Stimulated activated CD8-positive, alpha-beta memory T cell treated with anti-CD3 and anti-CD28 coated beads, Interleukin-15, amount 100 ng/mL, for 24 hours (primary cell): ENCODE data around the gene SCN4B.

Experiments
- DNase-seq: peaks from one replicate; pipeline ENCODE4 v3.0.0-alpha.2; 2020; ENCODE audit warnings: low read depth

SCN4B gene

GRCh38 chr11:118129471-118130172, 23.0 kb downstream of the SCN4B start:
- DNase-seq = no peak

DNA sequence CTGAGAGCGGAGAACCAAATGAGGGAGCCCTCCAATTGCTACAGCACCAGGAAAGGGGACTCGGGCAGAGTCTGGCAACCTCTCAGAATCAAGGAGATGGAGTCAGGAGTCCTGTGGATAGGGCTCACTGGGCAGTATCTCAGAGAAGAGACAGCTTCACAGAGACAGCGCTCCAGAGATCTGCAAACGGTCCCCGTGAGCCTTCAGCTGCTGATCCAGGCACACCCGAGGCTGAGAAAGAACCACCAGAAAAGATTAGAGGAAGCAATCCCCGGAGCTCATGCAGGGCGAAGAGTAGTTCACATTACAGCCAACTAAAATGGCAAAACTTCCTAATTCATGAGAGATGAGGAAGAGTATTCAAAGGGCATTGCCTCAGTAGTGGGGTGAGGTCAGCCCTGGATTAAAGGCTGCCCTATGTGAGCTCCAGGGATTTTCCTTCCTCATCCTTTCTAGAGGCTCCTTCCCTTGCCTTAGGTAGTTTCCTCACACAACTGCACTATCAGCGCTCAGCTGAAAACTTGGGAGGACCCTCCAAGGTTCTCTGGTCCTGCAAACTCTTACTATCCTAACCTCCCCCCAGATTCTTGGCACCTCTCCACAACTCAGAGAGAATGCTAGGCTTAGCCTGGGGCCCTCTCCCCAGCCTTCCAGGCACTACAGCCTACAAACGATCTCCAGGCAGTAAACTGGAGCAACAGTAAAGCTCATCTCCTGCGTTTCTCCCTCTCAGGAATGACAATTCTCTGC, 23.7 kb downstream of the SCN4B start:
- DNase-seq = no peak

DNA sequence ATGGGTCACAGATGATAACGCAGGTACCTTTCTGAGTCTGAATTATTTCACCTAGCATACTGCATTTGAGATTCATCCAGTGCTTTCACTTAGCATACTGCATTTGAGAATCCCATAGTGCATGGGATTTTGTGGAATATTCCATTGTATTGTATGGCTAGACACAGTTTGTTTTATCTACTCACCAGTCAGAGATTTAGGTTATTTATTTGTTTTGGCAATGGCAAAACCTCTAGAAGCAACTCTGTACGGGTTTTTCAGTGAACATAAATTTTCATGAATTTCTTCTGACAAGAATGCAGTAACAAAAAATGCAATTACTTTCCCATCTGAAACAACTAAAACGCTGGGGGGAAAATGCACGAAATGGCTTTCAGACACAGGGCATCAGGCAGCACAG, 24.3 kb downstream of the SCN4B start:
- no peak for DNase-seq

DNA sequence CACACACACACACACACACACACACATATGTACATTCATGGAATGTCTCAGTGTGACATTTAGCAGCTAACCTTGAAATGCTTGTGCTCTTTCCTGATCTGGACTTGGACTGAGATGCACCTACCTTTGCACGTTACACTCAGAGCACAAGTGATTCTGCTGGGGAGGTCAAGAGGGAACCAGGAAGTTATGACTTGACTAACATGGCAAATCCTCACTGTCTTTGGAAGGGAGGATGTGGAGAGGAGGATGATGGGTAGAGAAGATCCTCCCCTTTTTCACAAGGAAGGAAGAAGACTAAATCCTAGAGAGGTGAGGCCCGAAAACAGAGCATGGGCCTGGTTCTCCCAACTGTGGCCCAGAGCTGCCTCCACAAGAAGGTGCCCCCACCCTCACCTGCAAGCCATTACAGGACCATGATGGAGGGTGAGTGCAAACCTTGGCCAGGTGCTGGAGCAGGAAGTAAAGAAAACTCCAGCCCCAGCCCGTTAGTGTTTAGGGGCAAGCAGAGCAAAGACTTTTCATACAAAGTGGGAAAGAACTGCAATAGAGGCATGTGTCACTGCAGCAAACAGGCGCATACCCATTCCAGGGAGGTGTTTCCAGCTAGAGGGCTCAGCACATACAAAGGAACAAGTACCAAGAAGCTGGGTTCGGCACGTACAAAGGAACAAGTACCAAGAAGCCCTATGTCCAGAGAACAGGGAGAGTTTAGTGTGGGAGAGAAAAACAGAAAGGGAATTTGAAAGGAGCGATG, 26.4 kb downstream of the SCN4B start:
- DNase-seq = no peak

DNA sequence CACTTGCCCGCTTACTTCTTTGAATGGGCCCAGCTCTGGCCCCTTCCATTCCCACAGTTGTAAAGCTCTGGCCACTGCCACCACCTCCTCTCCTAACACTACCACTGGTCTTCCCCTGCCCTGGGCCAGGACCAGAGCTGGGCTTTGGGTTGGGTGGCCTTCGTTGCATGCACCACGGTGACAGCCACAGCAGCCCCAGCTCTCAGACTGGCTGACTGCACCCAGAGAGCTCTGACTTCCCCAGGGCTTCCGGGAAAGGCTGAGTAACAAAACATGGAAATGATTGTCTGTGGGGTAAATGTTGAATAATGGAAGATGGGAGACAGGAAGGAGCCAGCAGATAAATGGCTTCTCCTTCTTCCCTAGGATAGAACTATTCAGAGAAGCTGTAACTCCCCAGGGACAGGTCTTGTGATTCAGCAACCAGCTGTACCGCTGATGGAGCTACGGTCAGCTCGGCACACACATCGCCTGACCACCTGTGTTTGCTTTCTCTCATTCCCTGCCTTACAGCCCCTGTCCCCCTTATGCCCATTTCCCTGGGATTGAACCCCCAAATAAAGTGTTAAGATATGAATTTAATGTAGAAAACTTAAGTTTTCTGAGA, 27.6 kb downstream of the SCN4B start:
- DNase-seq = no peak

GRCh38 chr11:118120793-118121192, 31.8 kb downstream of the SCN4B start:
- no peak for DNase-seq

DNA sequence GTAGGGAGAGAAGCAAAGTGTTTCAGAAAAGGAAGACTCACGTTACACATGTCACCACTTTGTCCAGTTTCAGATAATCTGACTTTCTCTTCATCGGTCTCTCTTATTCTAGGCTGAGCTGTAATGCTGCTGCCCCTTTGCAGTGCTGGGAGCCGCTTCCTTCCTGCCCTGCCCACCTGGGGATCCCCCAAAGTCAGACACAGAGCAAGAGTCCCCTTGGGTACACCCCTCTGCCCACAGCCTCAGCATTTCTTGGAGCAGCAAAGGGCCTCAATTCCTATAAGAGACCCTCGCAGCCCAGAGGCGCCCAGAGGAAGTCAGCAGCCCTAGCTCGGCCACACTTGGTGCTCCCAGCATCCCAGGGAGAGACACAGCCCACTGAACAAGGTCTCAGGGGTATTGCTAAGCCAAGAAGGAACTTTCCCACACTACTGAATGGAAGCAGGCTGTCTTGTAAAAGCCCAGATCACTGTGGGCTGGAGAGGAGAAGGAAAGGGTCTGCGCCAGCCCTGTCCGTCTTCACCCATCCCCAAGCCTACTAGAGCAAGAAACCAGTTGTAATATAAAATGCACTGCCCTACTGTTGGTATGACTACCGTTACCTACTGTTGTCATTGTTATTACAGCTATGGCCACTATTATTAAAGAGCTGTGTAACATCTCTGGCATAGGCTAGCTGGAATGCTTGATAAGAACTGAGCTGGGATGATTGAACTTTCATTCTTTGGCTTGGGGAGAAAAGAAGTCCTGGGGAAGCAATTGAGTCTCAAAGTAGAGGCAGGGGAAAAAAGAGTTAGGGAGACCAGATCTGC, 34.6 kb downstream of the SCN4B start:
- no peak for DNase-seq

DNA sequence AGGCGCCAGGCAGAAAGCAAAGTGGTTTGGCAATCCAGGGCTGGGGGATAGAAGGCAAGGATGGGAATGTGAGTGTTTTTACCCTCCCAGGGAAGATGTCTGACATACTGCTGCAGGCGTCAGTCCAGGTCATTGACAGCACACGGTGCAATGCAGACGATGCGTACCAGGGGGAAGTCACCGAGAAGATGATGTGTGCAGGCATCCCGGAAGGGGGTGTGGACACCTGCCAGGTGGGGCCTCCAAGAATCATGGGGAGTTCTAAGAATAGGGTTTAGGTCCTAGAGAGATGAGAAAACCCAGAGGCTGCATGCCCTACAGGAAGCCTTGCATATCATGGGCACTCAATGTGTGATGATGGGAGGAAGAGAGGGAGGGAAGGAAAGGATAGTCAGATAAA, 37.6 kb downstream of the SCN4B start:
- no peak for DNase-seq

DNA sequence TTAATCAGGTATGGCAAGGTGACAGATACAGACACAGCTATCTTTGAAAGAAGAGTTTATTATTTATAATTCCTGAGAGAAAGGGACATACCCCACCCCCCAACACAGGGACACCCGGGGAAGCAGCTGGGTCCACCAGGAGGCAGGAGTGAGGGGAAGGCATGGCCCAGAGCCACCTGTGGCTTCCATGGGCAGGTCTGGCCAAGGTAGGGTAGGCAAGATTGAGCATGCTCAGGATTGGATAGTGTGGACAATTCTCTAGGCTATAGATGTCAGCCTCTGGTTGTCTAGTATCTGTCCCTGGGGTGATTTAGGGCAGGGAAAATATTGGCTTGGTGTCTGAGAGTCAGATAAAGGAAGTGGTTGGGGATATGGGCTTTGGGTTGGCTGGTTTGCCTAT, 38.4 kb downstream of the SCN4B start:
- DNase-seq = no peak

DNA sequence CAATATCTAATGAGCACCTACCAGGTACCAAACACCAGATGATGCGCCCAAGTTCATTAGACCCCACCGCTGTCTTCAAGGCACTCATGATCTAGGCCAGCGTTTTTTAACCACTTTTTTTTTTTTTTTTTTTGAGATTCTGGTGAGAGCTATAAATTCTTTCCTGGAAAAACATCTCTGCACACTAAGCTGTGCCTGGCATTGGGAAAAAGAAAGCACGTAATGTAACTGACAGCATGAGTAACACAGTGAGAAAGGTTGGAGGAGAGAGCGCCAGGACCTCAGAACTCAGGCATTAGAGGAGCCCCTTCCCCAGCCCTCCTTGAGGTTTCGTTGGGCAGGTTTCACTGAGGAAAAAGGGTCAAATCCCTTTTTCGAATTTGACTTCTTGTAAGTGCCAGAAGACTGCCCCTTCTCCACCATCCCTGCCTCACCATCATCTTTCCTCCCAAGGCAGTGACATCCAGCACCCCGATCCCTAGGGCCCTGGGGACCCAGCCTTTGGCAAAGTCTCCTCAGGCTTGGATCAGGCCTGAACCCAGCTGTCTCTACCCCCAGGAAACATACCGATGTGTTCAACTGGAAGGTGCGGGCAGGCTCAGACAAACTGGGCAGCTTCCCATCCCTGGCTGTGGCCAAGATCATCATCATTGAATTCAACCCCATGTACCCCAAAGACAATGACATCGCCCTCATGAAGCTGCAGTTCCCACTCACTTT, 39.8 kb downstream of the SCN4B start:
- DNase-seq = no peak

GRCh38 chr11:118111744-118112035, 40.9 kb downstream of the SCN4B start:
- DNase-seq = no peak

DNA sequence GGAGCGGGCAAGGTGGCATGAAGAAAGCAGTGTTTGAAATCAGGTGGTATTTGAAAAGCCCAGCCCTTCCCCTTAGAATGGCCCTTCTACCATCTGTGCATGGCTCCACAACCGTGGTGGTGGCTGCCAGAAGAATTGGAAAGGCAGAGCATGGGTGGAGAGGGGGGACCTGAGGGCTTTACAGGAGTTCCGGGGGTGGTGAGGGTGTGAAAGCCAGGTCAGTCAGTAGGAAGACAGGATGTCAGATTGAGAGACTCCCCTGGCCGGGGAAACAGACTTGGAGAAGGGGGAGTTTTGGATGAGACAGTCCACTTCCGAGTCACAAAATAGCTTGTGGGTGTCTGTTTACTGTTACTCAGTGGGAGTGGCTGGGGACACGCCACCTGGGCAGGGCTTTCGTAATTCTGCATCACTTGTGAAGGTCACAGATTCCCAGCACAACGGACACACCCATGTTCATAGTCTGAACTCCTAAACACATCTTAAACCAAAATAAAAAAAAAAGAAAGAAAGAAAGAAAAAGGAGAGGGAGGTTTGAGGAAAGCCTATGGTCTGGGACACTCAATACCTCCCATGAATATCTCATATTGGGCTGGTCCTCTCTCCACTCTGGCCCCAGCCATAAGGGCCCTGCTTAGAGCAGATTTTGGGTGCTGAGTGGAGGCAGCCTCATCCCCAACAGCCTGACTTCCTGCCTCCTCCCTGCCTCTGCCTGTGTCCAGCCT, 41.4 kb downstream of the SCN4B start:
- DNase-seq = no peak

- no peak for DNase-seq
Observed at GRCh38 chr11:118109231-118109630, 43.4 kb downstream of the SCN4B start.

- no peak for DNase-seq
Observed at GRCh38 chr11:118108513-118108912, 44.1 kb downstream of the SCN4B start.

- no peak for DNase-seq
Observed at GRCh38 chr11:118106789-118107335, 45.8 kb downstream of the SCN4B start.

- no peak for DNase-seq
Observed at GRCh38 chr11:118105657-118106305, 46.8 kb downstream of the SCN4B start.

GRCh38 chr11:118104491-118104890, 48.1 kb downstream of the SCN4B start:
- DNase-seq = no peak

GRCh38 chr11:118102721-118103261, 49.8 kb downstream of the SCN4B start:
- DNase-seq = no peak

GRCh38 chr11:118100691-118101232, 51.9 kb downstream of the SCN4B start:
- DNase-seq = no peak
